GM21723 (cell line): ENCODE data around the gene SIN3B.
"Not testable (repeated sequence)": the region's sequence is repeated elsewhere in the genome, so short reads cannot be mapped to it uniquely, and the experiment has no call there.

Source experiments
- ATAC-seq: cut with Tn5 transposase; IDR thresholded peaks from one replicate; pipeline ENCODE4 v1.9.1; 2021; ENCODE audit warnings: mild to moderate bottlenecking, moderate library complexity; ENCODE audit not compliant: unreplicated experiment

SIN3B gene

DNA sequence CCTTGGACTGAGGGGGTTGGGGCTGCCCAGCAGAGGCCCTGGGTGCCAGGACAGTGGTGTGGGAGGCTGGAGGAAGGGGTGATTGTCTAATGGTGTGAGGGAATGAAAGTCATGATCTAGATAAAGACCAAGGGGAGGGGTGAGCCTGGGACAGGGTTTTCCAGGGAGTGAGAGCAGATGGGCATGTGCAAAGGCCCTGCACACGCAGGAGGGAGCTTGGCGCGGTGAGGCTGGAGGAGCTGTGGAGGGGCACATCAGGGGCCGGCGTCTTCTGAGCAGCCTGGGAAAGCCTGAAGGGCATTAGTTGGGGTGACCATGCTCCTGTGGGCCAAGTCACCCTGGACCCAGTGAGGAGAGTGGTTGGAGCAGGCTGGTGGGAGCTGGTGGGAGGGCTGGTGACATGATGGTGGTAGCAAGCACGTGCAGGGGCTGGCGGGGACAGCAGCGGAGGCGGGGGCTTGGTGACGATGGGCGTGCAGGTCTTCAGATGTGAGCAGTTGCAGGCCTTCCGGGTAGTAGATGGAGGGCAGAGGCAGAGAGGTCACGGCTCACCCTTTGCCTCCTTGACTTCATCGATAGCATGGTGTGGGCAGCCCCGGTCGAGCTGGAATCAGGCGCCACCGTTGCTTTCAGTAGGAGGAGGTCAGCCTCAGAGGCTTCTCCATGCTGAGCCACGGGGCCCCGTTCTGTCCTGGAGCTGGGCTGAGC lies 39.4 kb downstream of the SIN3B start:
- no peak for ATAC-seq

DNA sequence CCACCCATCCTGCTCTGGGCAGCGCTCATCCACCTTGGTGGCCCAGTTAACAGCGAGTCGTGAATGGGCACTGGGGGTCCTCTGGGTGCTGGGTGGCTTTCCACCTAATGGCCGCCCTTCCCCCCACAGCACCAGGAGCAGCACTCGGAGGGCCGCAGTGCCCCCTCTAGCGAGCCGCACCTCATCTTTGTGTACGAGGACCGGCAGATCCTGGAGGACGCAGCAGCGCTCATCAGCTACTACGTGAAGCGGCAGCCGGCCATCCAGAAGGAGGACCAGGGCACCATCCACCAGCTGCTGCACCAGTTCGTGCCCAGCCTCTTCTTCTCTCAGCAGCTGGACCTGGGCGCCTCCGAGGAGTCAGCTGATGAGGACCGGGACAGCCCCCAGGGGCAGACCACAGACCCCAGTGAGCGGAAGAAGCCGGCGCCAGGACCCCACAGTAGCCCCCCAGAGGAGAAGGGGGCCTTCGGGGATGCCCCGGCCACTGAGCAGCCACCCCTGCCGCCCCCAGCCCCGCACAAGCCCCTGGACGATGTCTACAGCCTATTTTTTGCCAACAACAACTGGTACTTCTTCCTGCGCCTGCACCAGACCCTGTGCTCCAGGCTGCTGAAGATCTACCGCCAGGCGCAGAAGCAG lies 40.3 kb downstream of the SIN3B start:
- ATAC-seq: no peak

DNA sequence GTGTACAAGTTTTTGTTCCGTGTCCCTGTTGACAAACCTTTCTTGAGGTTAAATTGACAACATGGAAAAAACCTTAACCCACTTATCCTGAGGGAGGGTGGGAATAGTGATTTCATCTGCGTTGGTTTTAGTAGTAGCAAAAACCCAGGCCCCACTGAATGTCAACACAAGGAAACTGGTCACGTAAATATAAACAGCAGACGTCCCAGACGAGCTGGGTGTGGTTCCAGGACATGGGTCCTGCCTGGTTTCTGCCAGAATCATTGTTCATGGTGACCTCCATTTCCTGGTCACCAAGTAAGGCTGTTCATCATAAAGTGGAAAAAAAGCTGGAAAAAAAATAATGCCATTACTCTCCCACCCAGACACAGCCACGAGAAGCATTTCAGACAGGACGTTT lies 42.7 kb downstream of the SIN3B start:
- ATAC-seq: no peak

DNA sequence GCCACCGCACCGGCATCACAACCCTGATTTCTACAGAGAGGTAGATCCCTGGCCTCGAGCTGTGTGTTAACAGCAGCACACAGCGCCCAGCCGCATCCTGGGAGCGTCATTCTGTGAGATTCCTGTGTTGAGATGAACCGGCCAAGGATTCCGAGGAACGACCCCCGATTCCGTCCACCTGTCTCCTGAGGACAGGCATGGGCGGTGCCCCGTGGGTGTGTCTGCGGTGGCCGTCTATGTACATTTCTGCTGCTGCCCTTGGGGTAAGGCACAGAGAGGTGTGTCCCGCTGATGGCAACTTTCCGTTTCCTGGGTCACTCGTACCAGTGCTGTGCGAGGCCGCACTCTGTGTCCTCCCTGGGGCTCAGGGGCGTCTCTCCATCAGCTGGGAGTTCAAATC lies 43.5 kb downstream of the SIN3B start:
- ATAC-seq: no peak

DNA sequence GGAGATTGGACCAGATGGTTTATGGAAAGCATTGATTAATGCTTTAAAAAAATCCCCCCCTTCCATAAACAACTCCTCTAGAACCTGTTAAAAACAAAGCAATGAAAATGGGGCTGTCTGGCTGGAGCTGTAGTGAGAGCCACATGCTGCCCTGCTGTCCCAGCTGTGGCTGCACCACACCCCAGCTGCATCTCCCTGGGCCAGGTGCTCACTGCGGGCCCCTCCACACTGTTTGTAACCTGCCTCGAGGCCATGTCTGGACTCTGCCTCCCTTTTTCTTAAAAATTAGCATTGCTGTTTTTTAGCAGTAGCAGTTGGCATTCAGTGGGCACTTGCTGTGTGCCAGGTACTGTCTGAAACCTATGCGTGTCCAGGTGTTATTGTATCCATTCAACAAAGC lies 44.4 kb downstream of the SIN3B start:
- ATAC-seq: no peak

DNA sequence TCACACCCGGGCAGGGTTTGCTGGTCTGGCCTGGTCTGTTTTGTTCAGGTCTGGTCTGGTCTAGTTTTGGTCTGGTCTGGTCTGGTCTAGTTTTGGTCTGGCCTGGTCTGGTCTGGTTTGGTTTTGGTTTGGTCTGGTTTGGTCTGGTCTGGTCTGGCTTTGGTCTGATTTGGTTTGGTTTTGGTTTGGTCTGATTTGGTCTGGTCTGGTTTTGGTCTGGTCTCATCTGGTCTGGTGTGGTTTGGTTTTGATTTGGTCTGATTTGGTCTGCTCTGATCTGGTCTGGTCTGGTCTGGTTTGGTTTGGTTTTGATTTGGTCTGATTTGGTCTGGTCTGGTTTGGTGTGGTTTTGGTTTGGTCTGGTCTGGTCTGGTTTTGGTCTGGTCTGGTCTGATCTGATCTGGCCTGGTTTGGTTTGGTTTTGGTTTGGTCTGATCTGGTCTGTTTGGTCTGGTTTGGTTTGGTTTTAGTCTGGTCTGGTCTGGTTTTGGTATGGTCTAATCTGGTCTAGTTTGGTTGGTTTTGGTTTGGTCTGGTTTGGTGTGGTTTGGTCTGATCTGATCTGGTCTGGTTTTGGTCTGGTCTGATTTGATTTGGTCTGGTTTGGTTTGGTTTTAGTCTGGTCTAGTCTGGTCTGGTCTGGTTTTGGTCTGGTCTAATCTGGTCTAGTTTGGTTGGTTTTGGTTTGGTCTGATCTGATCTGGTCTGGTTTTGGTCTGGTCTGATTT lies 45.2 kb downstream of the SIN3B start:
- no peak for ATAC-seq

DNA sequence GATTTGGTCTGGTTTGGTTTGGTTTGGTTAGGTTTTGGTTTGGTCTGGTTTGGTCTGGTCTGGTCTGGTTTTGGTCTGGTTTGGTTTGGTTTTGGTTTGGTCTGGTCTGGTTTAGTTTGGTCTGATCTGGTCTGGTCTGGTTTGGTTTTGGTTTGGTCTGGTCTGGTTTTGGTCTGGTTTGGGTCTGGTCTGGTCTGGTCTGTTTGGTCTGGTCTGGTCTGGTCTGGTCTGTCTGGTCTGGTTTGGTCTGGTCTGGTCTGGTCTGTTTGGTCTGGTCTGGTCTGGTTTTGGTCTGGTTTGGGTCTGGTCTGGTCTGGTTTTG lies 45.7 kb downstream of the SIN3B start:
- not testable (repeated sequence) for ATAC-seq

DNA sequence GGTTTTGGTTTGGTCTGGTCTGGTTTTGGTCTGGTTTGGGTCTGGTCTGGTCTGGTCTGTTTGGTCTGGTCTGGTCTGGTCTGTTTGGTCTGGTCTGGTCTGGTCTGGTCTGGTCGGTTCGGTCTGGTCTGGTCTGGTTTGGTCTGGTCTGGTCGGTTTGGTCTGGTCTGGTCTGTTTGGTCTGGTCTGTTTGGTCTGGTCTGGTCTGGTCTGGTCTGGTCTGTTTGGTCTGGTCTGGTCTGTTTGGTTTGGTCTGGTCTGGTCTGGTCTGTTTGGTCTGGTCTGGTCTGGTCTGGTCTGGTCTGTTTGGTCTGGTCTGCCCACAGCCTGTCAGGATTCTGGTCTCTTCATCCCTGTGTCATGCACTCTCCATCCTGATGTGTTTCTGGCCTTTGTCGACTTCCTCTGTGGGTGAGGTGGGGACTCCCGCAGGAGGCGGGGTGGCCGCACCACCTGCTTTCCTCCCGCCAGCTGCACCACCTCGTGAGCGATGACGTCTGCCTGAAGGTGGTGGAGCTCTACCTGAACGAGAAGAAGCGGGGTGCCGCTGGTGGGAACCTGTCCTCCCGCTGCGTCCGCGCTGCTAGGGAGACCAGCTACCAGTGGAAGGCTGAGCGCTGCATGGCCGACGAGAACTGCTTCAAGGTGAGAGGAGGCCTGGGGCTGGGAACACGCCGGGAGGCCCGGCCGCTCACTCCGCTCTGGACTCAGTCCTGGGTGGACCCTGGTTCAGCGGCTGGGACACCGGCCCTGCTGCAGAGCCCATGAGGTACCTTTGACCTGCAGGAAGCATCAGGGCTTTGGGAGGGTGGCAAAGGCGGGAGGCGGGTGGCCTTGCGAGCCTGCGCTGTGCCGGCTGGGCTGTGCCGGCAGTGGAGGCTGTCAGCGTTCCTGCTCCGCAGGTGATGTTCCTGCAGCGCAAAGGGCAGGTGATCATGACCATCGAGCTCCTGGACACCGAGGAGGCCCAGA lies 46.7 kb downstream of the SIN3B start:
- ATAC-seq: no peak

DNA sequence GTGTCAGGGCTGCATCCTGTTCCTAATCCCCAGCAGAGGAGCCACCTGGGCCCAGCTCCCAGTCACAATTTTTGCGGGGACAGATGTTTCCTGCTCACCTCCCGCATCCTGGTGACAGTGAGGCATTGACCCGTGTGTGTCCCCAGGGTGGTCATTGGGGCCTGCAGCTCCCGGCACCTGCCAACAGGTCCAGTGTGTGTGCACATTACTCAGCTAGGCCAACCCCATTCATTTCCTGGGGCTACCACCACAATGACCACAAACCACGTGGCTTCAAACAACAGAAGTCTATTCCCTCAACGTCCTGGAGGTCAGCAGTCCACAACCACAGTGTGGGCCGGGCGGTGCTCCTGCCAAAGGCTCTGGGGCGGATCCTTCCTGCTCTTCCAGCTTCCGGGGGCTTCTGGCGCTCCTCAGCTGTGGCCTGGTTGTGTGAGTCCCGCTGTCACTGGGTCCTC lies 47.7 kb downstream of the SIN3B start:
- no peak for ATAC-seq

DNA sequence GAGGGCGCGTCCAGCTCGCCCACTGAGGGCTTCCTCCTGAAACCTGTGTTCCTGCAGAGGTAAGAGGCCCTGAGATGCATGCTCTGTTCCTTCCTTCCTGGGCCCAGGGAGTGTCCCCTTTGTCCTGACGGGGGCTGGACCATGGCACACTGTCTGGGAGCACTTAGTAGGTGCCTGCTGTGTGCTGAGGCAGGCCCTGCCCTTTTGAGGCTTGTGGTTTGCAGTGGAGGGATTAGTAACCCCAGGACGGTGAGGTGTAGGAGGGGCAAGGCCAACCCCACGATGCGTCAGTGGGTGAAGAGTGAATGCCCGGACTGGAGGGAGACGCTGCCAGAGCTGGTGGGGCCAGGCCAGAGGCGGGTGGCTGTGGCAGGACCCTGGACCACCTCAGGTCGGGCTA lies 48.4 kb downstream of the SIN3B start:
- no peak for ATAC-seq

DNA sequence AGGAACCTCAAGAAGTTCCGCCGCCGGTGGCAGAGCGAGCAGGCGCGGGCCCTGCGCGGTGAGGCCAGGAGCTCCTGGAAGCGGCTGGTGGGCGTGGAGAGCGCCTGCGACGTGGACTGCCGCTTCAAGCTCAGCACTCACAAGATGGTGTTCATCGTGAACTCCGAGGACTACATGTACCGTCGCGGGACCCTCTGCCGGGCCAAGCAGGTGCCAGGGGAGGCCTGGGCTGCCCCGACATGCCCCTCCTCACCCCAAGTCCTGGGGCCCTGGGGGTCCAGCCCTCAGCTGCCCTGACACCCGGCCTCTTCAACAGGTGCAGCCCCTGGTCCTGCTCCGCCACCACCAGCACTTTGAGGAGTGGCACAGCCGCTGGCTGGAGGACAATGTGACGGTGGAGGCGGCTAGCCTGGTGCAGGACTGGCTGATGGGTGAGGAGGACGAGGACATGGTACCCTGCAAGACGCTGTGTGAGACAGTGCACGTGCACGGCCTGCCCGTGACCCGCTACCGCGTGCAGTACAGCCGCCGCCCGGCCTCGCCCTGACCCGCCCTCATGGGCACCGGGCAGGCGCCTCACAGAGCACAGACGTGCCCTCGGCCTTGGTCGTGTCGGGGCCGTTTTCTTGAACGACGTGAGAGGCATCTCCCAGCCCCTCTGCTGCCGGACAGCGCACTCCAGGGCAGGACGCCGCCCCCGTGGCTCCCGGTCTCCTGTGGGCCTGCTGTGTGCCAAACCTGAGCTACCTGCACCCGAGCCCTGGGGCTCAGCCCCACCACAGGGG lies 49.2 kb downstream of the SIN3B start:
- ATAC-seq: no peak

DNA sequence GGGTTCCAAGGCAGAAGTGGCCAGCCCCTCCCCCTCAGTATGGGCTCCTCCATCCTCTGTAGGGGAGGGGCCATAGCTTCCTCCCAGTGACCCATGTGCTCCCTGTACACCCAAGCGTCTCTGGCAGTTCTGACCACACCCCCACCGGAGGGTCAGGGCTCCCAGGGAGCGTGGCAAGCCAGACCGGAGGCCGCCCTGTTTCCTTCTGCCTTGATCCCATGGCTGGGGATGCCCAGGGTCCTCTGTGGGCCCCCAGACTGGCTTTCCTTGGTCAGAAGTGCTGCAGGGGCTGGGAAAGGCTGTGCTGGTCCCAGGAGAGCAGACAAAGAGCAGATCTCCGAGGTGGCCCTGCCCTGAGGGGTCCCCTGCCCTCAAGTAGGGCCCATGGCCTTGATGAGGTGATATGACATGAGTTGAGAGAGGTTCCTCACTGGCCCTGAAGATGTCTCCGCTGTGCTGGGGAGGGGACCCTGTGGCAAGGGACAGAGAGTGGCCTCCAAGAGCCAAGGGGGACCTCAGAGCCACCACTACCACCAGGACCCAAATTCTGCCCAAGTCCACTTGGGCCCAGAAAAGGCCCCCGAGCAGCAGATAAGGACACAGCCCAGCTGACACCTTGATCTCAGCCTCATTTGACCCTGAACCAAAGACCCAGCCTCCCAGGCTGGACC lies 51.8 kb downstream of the SIN3B start:
- ATAC-seq: no peak

DNA sequence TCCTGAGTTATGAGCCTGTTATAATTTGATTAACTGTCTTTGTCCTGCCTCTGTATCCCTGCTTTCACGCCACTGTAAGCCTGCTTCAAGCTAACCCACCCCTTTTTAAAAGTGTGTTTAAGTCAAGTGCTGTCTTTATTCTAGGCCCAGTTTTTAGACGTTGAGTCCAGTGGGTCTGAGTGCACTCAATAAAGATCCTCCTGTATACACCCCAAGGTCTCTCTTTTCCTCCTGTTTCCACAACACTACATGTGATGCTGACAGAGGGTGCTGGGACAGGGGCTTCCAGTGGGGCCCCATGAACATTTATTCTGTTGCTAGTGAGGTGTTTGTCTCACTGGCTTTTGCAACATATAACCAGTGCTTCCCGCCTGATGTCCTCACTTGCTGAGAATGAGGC lies 52.9 kb downstream of the SIN3B start:
- ATAC-seq: no peak

DNA sequence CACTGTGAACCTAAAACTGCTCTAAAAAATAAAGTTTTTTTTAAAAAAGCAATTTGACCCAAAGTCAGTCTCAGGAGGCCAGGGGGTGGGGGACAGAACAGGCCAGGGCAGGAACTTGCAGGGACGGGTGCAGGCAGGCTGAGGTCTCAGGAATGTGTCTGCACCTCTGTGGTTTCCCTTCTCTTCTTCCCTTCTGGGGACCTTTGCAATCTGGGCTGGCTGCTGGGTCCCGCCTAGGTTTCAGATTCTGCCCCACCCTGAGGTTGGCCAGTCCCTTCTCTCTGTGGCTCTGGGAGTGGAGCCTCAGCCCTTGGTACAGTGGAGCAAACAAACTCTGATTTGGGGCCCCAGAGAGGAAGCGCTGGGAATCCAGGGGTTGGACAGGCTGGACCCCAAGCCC lies 54.3 kb downstream of the SIN3B start:
- ATAC-seq: no peak

DNA sequence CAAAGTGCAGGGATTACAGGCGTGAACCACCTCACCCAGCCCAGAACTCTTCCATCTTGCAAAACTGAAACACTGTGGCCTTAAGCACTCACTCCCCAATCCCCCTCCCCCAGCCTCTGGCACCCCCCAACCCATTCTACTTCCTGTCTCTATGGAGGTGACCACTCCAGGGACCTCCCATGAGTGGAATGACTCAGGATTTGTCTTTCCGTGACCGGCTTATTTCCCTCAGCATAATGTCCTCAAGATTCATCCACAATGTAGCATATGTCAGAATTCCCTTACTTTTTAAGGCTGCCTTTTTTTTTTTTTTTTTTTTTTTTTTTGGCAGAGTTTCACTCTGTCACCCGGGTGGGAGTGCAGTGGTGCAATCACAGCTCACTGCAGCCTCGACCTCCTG lies 56.0 kb downstream of the SIN3B start:
- no peak for ATAC-seq

DNA sequence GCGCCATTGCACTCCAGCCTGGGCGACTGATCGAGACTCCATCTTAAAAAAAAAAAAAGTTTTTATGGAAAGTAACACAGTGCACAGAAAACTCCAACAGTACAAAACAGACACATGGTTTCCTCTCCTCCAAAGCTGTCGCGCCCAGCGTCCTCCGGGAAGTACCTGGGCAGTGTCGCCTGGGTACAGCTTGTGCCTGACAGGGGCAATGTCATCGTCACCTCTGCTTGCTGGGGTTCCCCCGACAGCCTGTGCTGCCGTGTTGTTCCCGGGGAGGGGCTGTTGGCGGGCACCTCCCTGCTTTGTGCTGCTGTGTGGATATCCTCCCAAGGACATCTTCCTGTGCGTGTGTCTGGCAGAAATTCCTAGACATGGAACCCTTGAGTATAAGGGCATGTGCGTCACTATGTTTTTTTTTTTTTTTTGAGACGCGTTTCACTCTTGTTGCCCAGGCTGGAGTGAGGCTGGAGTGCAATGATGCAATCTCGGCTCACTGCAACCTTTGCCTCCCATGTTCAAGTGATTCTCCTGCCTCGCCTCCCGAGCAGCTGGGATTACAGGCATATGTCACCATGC lies 57.2 kb downstream of the SIN3B start:
- no peak for ATAC-seq

DNA sequence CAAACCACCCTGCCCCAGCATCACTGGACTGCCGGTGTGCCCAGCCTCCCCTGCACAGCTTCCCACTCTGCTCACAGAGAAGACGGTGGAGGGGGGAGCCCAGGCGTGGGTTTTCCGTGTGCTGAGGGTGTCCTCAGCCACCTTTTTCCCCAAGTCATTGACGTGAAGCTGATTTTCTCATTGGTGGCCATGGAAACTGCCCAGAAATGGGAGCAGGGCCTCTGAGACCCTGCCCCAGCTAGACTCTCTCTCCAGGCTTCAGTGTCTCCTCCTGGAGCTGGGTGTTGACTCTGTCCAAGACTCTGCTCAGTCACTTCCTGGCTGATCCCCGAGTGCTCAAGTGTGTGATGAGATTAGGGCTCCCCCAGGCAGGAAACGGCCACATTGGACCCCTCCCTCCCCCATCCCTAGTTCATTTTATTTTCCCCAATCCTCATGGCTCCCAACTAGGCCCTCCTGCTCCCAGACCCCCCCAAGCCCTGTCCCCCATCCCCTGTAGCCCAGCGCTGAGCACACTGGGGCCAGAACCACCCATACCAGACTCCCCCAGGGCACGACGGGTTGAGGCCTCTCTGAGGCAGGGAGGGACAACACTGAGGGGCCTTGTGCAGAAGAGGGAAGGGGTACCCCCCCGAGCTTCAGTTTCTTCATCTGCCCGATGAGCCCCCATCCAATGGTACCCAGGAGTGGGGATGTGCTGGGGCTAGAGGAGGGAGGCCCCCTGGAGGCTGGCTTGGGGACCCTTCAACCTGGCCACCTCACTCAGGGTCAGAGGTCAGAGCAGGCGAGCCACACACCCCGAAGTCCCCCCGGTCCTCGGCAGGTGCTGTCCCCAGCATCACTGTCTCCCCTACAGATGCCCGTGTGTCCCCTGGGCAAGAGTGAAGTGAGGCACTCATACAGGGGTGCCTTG lies 58.4 kb downstream of the SIN3B start:
- no peak for ATAC-seq

DNA sequence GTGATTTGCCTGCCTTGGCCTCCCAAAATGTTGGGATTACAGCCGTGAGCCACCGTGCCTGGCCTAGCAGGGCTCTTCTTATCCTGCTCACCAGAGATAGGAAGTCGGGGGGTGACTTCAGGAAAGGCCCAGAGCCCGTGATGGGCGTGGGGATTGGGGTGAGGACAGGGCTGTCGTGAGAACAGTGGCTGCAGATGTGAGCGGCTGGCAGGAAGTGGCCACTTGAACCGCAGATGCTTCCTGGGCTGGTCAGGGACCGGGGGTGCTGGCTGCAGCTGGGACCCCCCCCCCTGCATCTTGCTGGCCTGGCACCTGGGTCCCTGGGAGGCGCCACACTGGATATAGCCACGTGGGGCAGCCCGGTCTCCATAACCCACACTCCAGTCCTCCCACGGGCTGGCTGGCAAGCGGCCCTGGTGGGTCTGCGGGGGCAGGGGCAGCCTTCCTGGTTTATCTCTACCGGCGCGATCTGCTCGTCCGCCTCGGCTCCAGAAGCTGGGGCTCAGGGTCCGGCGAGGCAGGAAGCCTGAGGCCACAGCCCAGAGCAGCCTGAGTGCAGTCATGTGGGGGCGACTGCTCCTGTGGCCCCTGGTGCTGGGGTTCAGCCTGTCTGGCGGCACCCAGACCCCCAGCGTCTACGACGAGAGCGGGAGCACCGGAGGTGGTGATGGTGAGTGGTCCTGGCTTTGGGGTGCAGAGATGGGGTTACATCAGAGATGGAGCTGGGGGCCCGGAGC lies 59.6 kb downstream of the SIN3B start, which contains the start of gene F2RL3:
F2RL3 (plus strand) TSS at position 371 of the 737 bp plus-strand sequence; CDS start at position 562, 191 bp downstream.
- no peak for ATAC-seq
